IMR-90 (cell line): ENCODE measurements around the gene BEAN1. TPM values are rescaled to one million over a fixed set of nuclear protein-coding genes. Genes with fewer than 3 reads are reported as not detected.

ENCODE experiments used
- ATAC-seq: fragments of 200-7000 bp; cut with Tn5 transposase; 2 replicates; pipeline ENCODE4 v1.9.1; 2020; ENCODE audit warnings: low read depth, mild to moderate bottlenecking, moderate library complexity
- BruUV-seq: library from RNA; stranded (reverse); fragments of 400-500 nt; replicated peaks from 2 replicates; lab custom pipeline; 2021; lab: Mats Ljungman, UMichigan
- CTCF ChIA-PET: fragments of 300-600 bp; formaldehyde crosslinking; extraction: SDS; loops from one replicate; lab custom pipeline; 2021; ENCODE audit warnings: antibody characterized with exemption; lab: Yijun Ruan, JAX
- POLR2A ChIA-PET: fragments of 300-600 bp; sonication (Branson Sonifier 250); formaldehyde crosslinking; loops from one replicate; lab custom pipeline; 2022; ENCODE audit warnings: antibody characterized with exemption; ENCODE audit not compliant: unreplicated experiment; lab: Charles Lee
- DNase-seq: peaks from one replicate; pipeline ENCODE4 v3.0.0; 2013
- H2AFZ ChIP-seq: replicated peaks from 2 replicates; pipeline ENCODE3; 2013; ENCODE audit warnings: low read length, mild to moderate bottlenecking; ENCODE audit not compliant: poor library complexity
- H2AK5ac ChIP-seq: 2 replicates; pipeline ENCODE4 v1.6.1; 2013; ENCODE audit warnings: low read depth, low read length, inconsistent platforms
- H2AK9ac ChIP-seq: replicated peaks from 2 replicates; pipeline ENCODE3; 2013; ENCODE audit warnings: mild to moderate bottlenecking, low read depth, low read length, moderate library complexity; ENCODE audit not compliant: poor library complexity
- H2BK120ac ChIP-seq: 2 replicates; pipeline ENCODE4 v1.6.1; 2013; ENCODE audit warnings: low read depth, low read length, inconsistent platforms
- H2BK15ac ChIP-seq: 3 replicates; pipeline ENCODE4 v1.6.1; 2013; ENCODE audit warnings: low read depth, low read length, inconsistent platforms
- H2BK20ac ChIP-seq: 2 replicates; pipeline ENCODE4 v1.6.1; 2013; ENCODE audit warnings: low read depth, mild to moderate bottlenecking, inconsistent platforms, low read length, moderate library complexity
- H2BK5ac ChIP-seq: 2 replicates; pipeline ENCODE4 v1.6.1; 2013; ENCODE audit warnings: mild to moderate bottlenecking, low read depth, low read length, inconsistent platforms; ENCODE audit not compliant: poor library complexity, severe bottlenecking
- H3K14ac ChIP-seq: replicated peaks from 2 replicates; pipeline ENCODE4 v1.6.1; 2013; ENCODE audit warnings: low read depth, low read length, inconsistent platforms
- H3K18ac ChIP-seq: 2 replicates; pipeline ENCODE4 v1.6.1; 2013; ENCODE audit warnings: low read depth, low read length, control low read depth
- H3K23ac ChIP-seq: 2 replicates; pipeline ENCODE4 v1.6.1; 2013; ENCODE audit warnings: low read depth, low read length, inconsistent platforms
- H3K27ac ChIP-seq: 2 replicates; pipeline ENCODE4 v1.5.1; 2013; ENCODE audit warnings: mild to moderate bottlenecking, control low read depth, low read length; ENCODE audit not compliant: insufficient read depth
- H3K27me3 ChIP-seq: 2 replicates; pipeline ENCODE4 v1.6.1; 2013; ENCODE audit warnings: low read length; ENCODE audit not compliant: control insufficient read depth, insufficient read depth
- H3K36me3 ChIP-seq: 2 replicates; pipeline ENCODE4 v1.6.1; 2013; ENCODE audit warnings: low read length, mixed read lengths; ENCODE audit not compliant: control insufficient read depth, insufficient read depth
- H3K4ac ChIP-seq: 2 replicates; pipeline ENCODE4 v1.6.1; 2013; ENCODE audit warnings: low read depth, low read length, inconsistent platforms
- H3K4me1 ChIP-seq: 2 replicates; pipeline ENCODE4 v1.6.1; 2013; ENCODE audit warnings: low read length, mixed read lengths; ENCODE audit not compliant: control insufficient read depth, insufficient read depth
- H3K4me2 ChIP-seq: 2 replicates; pipeline ENCODE4 v1.6.1; 2013; ENCODE audit warnings: low read depth, mild to moderate bottlenecking, control low read depth, low read length, moderate library complexity
- H3K4me3 ChIP-seq: 2 replicates; pipeline ENCODE4 v1.5.1; 2013; ENCODE audit warnings: low read depth, mild to moderate bottlenecking, control low read depth, low read length, moderate library complexity; ENCODE audit not compliant: insufficient read depth
- H3K56ac ChIP-seq: 2 replicates; pipeline ENCODE4 v1.6.1; 2013; ENCODE audit warnings: low read length, inconsistent platforms; ENCODE audit not compliant: insufficient read depth; ENCODE audit errors: extremely low read depth
- H3K79me1 ChIP-seq, 2 experiments: 2 replicates each; pipeline ENCODE4 v1.6.1; 2013; ENCODE audit warnings: low read length in 2 of 2, inconsistent platforms in 1 of 2, low read depth in 1 of 2
- H3K9ac ChIP-seq: 2 replicates; pipeline ENCODE4 v1.6.1; 2013; ENCODE audit warnings: low read depth, low read length, control low read depth
- H3K9me1 ChIP-seq: 2 replicates; pipeline ENCODE4 v1.6.1; 2013; ENCODE audit warnings: low read length, inconsistent platforms; ENCODE audit not compliant: insufficient read depth
- H3K9me3 ChIP-seq: 2 replicates; pipeline ENCODE4 v1.6.1; 2013; ENCODE audit warnings: low read length; ENCODE audit not compliant: control insufficient read depth, insufficient read depth
- H4K20me1 ChIP-seq: 2 replicates; pipeline ENCODE4 v1.6.1; 2013; ENCODE audit warnings: low read length, inconsistent platforms; ENCODE audit not compliant: insufficient read depth
- H4K5ac ChIP-seq: 2 replicates; pipeline ENCODE4 v1.6.1; 2013; ENCODE audit warnings: mild to moderate bottlenecking, low read depth, low read length, control low read depth
- H4K8ac ChIP-seq, 2 experiments: 2 replicates each; pipeline ENCODE4 v1.6.1; 2013; ENCODE audit warnings: low read depth in 2 of 2, low read length in 2 of 2, control low read depth in 1 of 2, inconsistent platforms in 1 of 2
- H4K91ac ChIP-seq: 2 replicates; pipeline ENCODE4 v1.6.1; 2013; ENCODE audit warnings: low read depth, low read length, inconsistent platforms; ENCODE audit not compliant: insufficient read depth
- BHLHE40 ChIP-seq: fragments of 150-350 bp; IDR thresholded peaks from 2 replicates; pipeline ENCODE4 v1.6.1; 2016; ENCODE audit warnings: mild to moderate bottlenecking, low read depth, low read length
- CTCF ChIP-seq: conservative IDR thresholded peaks from 2 replicates; pipeline ENCODE4 v1.5.1; 2012; ENCODE audit warnings: mild to moderate bottlenecking, low read depth, low read length, improper control_type of control experiment
- ELK1 ChIP-seq: fragments of 150-350 bp; IDR thresholded peaks from 2 replicates; pipeline ENCODE4 v1.6.1; 2016; ENCODE audit warnings: low read depth, mild to moderate bottlenecking, low read length, moderate library complexity, borderline replicate concordance
- MXI1 ChIP-seq: IDR thresholded peaks from 2 replicates; pipeline ENCODE4 v1.6.1; 2012; ENCODE audit warnings: low read depth, mild to moderate bottlenecking, low read length, moderate library complexity, borderline replicate concordance
- NFE2L2 ChIP-seq: fragments of 150-350 bp; IDR thresholded peaks from 2 replicates; pipeline ENCODE4 v1.6.1; 2016; ENCODE audit warnings: low read depth, mild to moderate bottlenecking, low read length
- SMC3 ChIP-seq: fragments of 150-350 bp; IDR thresholded peaks from 2 replicates; pipeline ENCODE4 v1.6.1; 2016; ENCODE audit warnings: low read depth, mild to moderate bottlenecking, antibody characterized with exemption, low read length, moderate library complexity
- USF2 ChIP-seq: fragments of 150-350 bp; IDR thresholded peaks from 2 replicates; pipeline ENCODE4 v1.6.1; 2017; ENCODE audit warnings: mild to moderate bottlenecking, antibody characterized with exemption, low read length, low read depth
- WGBS, 2 experiments: methylation state at CpG; one replicate each; pipeline versions ENCODE4 v1.1.5 to v1.1.7; 2013; ENCODE audit warnings: missing lambda C conversion rate in 2 of 2; ENCODE audit not compliant: insufficient read length in 1 of 2; ENCODE audit errors: extremely low coverage in 2 of 2; 5-methylcytosine and 5-hydroxymethylcytosine counted together
- dilution Hi-C: fragments of 300-500 bp; cut with HindIII; formaldehyde crosslinking; loops from one replicate; pipeline ENCODE4 v1.14.3; 2018; ENCODE audit warnings: low sequenced_read_pairs; ENCODE audit not compliant: unreplicated experiment
- in situ Hi-C: fragments of 300-500 bp; cut with MboI; formaldehyde crosslinking; loops from 3 replicates; pipeline ENCODE4 v1.14.3; 2019; ENCODE audit warnings: low sequenced_read_pairs, inconsistent platforms, mixed read lengths
- intact Hi-C: fragments of 100-400 bp; cut with micrococcal nuclease; formaldehyde crosslinking; loops from 2 replicates; pipeline ENCODE4 v1.10.0; 2022
- polyA plus RNA-seq, 3 experiments: library from polyadenylated mRNA; depleted of rRNA; stranded (reverse); fragments of >200 nt; gene quantifications; 2 replicates each; pipeline ENCODE4 v1.2.3, GENCODE V29; 2012; ENCODE audit warnings: low replicate concordance in 1 of 3
- total RNA-seq: library from RNA; depleted of rRNA; stranded (reverse); fragments of >200 nt; gene quantifications from 2 replicates; pipeline ENCODE4 v1.2.3, GENCODE V29; 2012

The BEAN1 gene
- total and polyA plus RNA-seq, 2 of the 4 experiments (the other 2 are of a cell fraction) = not detected

- CTCF ChIA-PET = no interaction called here
- TF ChIP-seq ELK1 = no peak
- TF ChIP-seq MXI1 = no peak
- TF ChIP-seq USF2 = no peak
- TF ChIP-seq BHLHE40 = no peak
- TF ChIP-seq CTCF = no peak
- TF ChIP-seq SMC3 = no peak
- TF ChIP-seq NFE2L2 = no peak
- H3K27me3 ChIP-seq = peaks cover 35% of the 10 kb centered on the region
Measured at GRCh38 chr16:66468321-66468965, 41.3 kb downstream of the BEAN1 start.

More at GRCh38 chr16:66468321-66468965, 41.3 kb downstream of the BEAN1 start:
- H4K5ac ChIP-seq = no peak overlapping the region
- H3K36me3 ChIP-seq = no peaks in the 10 kb centered on the region
- H2AK9ac ChIP-seq = no peak overlapping the region
- H3K9me3 ChIP-seq = peaks cover 5% of the 10 kb centered on the region; the same call in 1 of the 2 replicates
- intact Hi-C loops = no loop called here
- no peak overlapping the region for H3K4me3 ChIP-seq
- ATAC-seq (no peak), DNase-seq (no peak)
- H3K23ac ChIP-seq = no peak overlapping the region
- H2BK20ac ChIP-seq = no peak overlapping the region
- no peak overlapping the region for H2BK5ac ChIP-seq
- POLR2A ChIA-PET = no interaction called here
- no peak overlapping the region for H2BK15ac ChIP-seq
- no peak overlapping the region for H3K9ac ChIP-seq
- H3K18ac ChIP-seq = no peak overlapping the region
- H3K14ac ChIP-seq = no peak overlapping the region
- in situ Hi-C loops = no loop called here
- no peaks in the 10 kb centered on the region for H3K4me1 ChIP-seq
- no TSS peak for BruUV-seq
- no peak overlapping the region for H3K4ac ChIP-seq
- WGBS, 2 experiments = 88% methylated on average over 2 of the region's 11 CpGs; no CpG with 5 or more reads in 1 of the 2 experiments
- H2BK120ac ChIP-seq = no peak overlapping the region
- no peak overlapping the region for H3K27ac ChIP-seq
- H3K9me1 ChIP-seq = no peaks in the 10 kb centered on the region
- no peak overlapping the region for H2AFZ ChIP-seq
- H4K20me1 ChIP-seq = no peaks in the 10 kb centered on the region
- H4K91ac ChIP-seq = no peak overlapping the region
- no peak overlapping the region for H2AK5ac ChIP-seq
- no peaks in the 10 kb centered on the region for H3K79me1 ChIP-seq
- dilution Hi-C loops = no loop called here
- no peak overlapping the region for H3K56ac ChIP-seq
- H4K8ac ChIP-seq = no peak overlapping the region
- no peak overlapping the region for H3K4me2 ChIP-seq
